K562 (cell line): Measurements from ENCODE around the gene TRERF1. TPM values are rescaled to one million over a fixed set of nuclear protein-coding genes. Genes with fewer than 3 reads are reported as not detected.

Source experiments
- CHCHD3 ChIP-seq: fragments of 250-450 bp; sonication (Bioruptor Pico); IDR thresholded peaks from 2 replicates; pipeline ENCODE4 v2.1.2; 2022; ENCODE audit warnings: mild to moderate bottlenecking
- KDM4B ChIP-seq, 2 experiments: fragments of 450-650 bp in 1 of 2; sonication (generic) in 1 of 2; IDR thresholded peaks; 2 replicates each; pipeline ENCODE4 v1.6.1; 2016 to 2017; ENCODE audit warnings: borderline replicate concordance in 2 of 2, antibody characterized with exemption in 1 of 2, low read depth in 1 of 2, mild to moderate bottlenecking in 1 of 2
- NEUROD1 ChIP-seq: fragments of 150-350 bp; IDR thresholded peaks from 2 replicates; pipeline ENCODE4 v1.6.1; 2014; ENCODE audit warnings: borderline replicate concordance, low read length, low read depth; ENCODE audit not compliant: partially characterized antibody
- NFIX ChIP-seq: fragments of 250-450 bp; sonication (Bioruptor Pico); IDR thresholded peaks from 2 replicates; pipeline ENCODE4 v1.4.0; 2020; ENCODE audit warnings: low read depth, mild to moderate bottlenecking, moderate library complexity
- NFYB ChIP-seq: IDR thresholded peaks from 2 replicates; pipeline ENCODE4 v1.6.1; 2011; ENCODE audit warnings: mild to moderate bottlenecking, moderate library complexity; ENCODE audit not compliant: insufficient read length; ENCODE audit errors: extremely low read depth
- POLR2AphosphoS5 ChIP-seq: IDR thresholded peaks from 2 replicates; pipeline ENCODE4 v1.6.1; 2011; ENCODE audit warnings: mild to moderate bottlenecking, low read depth, low read length, moderate library complexity; ENCODE audit not compliant: control insufficient read depth, insufficient read depth
- RNF2 ChIP-seq: sonication (generic); IDR thresholded peaks from 2 replicates; pipeline ENCODE4 v1.6.1; 2016
- ZBTB7A ChIP-seq: IDR thresholded peaks from 2 replicates; pipeline ENCODE4 v1.6.1; 2011; ENCODE audit warnings: low read depth, mild to moderate bottlenecking, low read length, moderate library complexity, borderline replicate concordance; ENCODE audit not compliant: control insufficient read depth
- ZNF140 ChIP-seq: fragments of 250-450 bp; sonication (Bioruptor Pico); IDR thresholded peaks from 2 replicates; pipeline ENCODE4 v1.8.0; 2021; ENCODE audit warnings: moderate library complexity, mild to moderate bottlenecking, inconsistent platforms
- polyA plus RNA-seq, 8 experiments: library from polyadenylated mRNA; depleted of rRNA in 4 of 8; stranded (reverse) in 5 of 8; unstranded in 3 of 8; fragments of >200 nt; fragmentation: Nextera tagmentation in 2 of 8; fragmentation: Illumina TruSeq in 1 of 8; extraction: Ambion mirVana in 2 of 8; extraction: Trizol in 1 of 8; gene quantifications; 2 replicates each; pipeline versions ENCODE4 v1.2.1 to v1.2.3, GENCODE V29; 2011 to 2014; ENCODE audit warnings: inconsistent platforms in 1 of 8, missing spikeins in 1 of 8
- total RNA-seq, 7 experiments: library from RNA; depleted of rRNA in 6 of 7; stranded (reverse); fragments of >200 nt in 6 of 7; fragmentation: Illumina TruSeq in 2 of 7; extraction: Trizol in 2 of 7; gene quantifications; 2 replicates each; pipeline versions ENCODE4 v1.2.1 to v1.2.3, GENCODE V29; 2011 to 2021; ENCODE audit warnings: low replicate concordance in 1 of 7
- TF ChIP-seq, protein P1 (sequence below): fragments of 250-450 bp; sonication (Bioruptor Pico); IDR thresholded peaks from 2 replicates; pipeline ENCODE4 v1.4.0; 2020; ENCODE audit warnings: mild to moderate bottlenecking, moderate library complexity, borderline replicate concordance
- TF ChIP-seq, protein P2 (sequence below): fragments of 250-450 bp; sonication (Bioruptor Pico); IDR thresholded peaks from 2 replicates; pipeline ENCODE4 v1.8.0; 2021; ENCODE audit warnings: moderate library complexity, mild to moderate bottlenecking, inconsistent platforms
- TF ChIP-seq, protein P3 (sequence below): fragments of 450-650 bp; formaldehyde crosslinking; IDR thresholded peaks from 2 replicates; pipeline ENCODE4 v1.4.0; 2022; ENCODE audit warnings: missing genetic modification characterization
- TF ChIP-seq, protein P4 (sequence below), 2 experiments: IDR thresholded peaks in 1 of 2; conservative IDR thresholded peaks in 1 of 2; 2 replicates each; pipeline ENCODE4 v1.6.1; 2016; ENCODE audit warnings: low read depth in 2 of 2, mild to moderate bottlenecking in 1 of 2, missing compliant biosample characterization in 1 of 2, missing genetic modification characterization in 1 of 2, moderate library complexity in 1 of 2

The TRERF1 gene
- total and polyA plus RNA-seq, 9 of the 15 experiments (the other 6 are each of a cell fraction or from before 2014, with no cell fraction given): 0.04 to 0.20 (median 0.07) TPM; not detected in 3

DNA sequence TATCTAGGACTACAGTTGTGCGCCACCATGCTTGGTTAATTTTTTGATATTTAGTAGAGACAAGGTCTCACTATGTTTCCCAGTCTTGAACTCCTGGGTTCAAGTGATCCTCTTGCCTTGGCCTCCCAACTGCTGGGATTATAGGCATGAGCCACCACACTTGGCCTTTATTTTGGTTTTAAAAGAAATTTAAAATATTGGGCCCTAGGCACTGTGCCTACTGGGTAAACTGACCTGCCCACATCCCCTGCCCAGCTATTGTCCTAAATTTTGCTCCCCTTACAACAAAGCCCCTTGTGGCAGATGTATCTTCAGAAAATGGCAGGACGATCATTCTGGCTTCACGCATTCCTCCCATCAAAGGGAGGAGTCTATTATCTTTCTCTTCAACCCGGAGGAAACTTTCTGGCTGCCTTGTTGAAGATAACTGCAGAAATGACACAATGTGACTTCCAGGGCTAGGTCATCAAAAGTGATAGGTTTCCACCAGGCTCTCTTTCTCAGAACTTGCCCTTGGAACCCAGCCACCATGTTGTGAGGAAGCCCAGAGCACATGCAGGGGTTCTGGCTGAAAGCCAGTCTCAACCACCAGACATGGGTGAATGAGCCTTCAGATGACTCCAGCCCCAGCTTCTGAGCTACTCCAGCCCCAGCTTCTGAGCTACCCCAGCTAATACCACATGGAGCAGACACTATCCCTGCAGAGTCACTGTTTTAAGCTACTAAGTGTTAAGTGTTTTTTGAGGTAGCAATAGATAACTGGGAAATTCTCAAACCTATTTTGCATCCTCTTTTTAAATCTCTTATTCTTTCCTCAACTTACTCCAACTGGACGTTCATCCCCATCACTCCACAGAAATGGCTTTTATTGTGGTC, 252.4 kb downstream of the TRERF1 start (continued):
- TF ChIP-seq, protein P1, sequence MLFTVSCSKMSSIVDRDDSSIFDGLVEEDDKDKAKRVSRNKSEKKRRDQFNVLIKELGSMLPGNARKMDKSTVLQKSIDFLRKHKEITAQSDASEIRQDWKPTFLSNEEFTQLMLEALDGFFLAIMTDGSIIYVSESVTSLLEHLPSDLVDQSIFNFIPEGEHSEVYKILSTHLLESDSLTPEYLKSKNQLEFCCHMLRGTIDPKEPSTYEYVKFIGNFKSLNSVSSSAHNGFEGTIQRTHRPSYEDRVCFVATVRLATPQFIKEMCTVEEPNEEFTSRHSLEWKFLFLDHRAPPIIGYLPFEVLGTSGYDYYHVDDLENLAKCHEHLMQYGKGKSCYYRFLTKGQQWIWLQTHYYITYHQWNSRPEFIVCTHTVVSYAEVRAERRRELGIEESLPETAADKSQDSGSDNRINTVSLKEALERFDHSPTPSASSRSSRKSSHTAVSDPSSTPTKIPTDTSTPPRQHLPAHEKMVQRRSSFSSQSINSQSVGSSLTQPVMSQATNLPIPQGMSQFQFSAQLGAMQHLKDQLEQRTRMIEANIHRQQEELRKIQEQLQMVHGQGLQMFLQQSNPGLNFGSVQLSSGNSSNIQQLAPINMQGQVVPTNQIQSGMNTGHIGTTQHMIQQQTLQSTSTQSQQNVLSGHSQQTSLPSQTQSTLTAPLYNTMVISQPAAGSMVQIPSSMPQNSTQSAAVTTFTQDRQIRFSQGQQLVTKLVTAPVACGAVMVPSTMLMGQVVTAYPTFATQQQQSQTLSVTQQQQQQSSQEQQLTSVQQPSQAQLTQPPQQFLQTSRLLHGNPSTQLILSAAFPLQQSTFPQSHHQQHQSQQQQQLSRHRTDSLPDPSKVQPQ (CRISPR knock-in tag): no peak
- TF ChIP-seq, protein P2, sequence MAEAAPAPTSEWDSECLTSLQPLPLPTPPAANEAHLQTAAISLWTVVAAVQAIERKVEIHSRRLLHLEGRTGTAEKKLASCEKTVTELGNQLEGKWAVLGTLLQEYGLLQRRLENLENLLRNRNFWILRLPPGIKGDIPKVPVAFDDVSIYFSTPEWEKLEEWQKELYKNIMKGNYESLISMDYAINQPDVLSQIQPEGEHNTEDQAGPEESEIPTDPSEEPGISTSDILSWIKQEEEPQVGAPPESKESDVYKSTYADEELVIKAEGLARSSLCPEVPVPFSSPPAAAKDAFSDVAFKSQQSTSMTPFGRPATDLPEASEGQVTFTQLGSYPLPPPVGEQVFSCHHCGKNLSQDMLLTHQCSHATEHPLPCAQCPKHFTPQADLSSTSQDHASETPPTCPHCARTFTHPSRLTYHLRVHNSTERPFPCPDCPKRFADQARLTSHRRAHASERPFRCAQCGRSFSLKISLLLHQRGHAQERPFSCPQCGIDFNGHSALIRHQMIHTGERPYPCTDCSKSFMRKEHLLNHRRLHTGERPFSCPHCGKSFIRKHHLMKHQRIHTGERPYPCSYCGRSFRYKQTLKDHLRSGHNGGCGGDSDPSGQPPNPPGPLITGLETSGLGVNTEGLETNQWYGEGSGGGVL (CRISPR knock-in tag): no peak
- TF ChIP-seq, protein P3, sequence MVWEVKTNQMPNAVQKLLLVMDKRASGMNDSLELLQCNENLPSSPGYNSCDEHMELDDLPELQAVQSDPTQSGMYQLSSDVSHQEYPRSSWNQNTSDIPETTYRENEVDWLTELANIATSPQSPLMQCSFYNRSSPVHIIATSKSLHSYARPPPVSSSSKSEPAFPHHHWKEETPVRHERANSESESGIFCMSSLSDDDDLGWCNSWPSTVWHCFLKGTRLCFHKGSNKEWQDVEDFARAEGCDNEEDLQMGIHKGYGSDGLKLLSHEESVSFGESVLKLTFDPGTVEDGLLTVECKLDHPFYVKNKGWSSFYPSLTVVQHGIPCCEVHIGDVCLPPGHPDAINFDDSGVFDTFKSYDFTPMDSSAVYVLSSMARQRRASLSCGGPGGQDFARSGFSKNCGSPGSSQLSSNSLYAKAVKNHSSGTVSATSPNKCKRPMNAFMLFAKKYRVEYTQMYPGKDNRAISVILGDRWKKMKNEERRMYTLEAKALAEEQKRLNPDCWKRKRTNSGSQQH (CRISPR knock-in tag): 0 out of 2 replicates have a peak, but pooled peaks have one; percentile 69
- peak; percentile 91 for TF ChIP-seq RNF2
- TF ChIP-seq ZBTB7A: 0 out of 2 replicates have a peak, but pooled peaks have one; percentile 33
- no peak for TF ChIP-seq NFYB
- TF ChIP-seq POLR2AphosphoS5: peak; percentile 99
- TF ChIP-seq, protein P4, sequence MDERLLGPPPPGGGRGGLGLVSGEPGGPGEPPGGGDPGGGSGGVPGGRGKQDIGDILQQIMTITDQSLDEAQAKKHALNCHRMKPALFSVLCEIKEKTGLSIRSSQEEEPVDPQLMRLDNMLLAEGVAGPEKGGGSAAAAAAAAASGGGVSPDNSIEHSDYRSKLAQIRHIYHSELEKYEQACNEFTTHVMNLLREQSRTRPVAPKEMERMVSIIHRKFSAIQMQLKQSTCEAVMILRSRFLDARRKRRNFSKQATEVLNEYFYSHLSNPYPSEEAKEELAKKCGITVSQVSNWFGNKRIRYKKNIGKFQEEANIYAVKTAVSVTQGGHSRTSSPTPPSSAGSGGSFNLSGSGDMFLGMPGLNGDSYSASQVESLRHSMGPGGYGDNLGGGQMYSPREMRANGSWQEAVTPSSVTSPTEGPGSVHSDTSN (CRISPR knock-in tag; IDR thresholded peaks at IDR 0.05; ENCODE audit: low read depth): no peak
- TF ChIP-seq, protein P4 (tag; conservative IDR thresholded peaks at IDR 0.05; ENCODE audit: low read depth): peak; percentile 73
- no peak for TF ChIP-seq CHCHD3 (CRISPR knock-in tag)
- peak; percentile 60 for TF ChIP-seq NEUROD1
- peak; percentile 63 for TF ChIP-seq NFIX (CRISPR knock-in tag)
- no peak for TF ChIP-seq ZNF140 (CRISPR knock-in tag)
- no peak for TF ChIP-seq KDM4B (IDR thresholded peaks at IDR 0.05; ENCODE audit: borderline replicate concordance in 2 of 2, low read depth in 1 of 2)
